GM19193 (cell line): Measurements from ENCODE around the gene FAM53A.
A peak's percentile ranks its signal among the peaks of the same experiment; 100 is the strongest.

ENCODE experiments used
- POLR2A ChIP-seq: IDR thresholded peaks from 4 replicates; pipeline ENCODE4 v1.6.1; 2011; ENCODE audit not compliant: insufficient read depth, insufficient read length; ENCODE audit errors: extremely low read depth

Gene FAM53A

GRCh38 chr4:1721003-1721665, 37.0 kb upstream of the FAM53A start, which contains the start of the genes TACC3 and TMEM129:
TACC3 (plus strand) TSS chr4:1721521; CDS start chr4:1723422, 1,901 bp downstream.
TMEM129 (minus strand) TSS chr4:1721323; CDS start chr4:1720837, 486 bp downstream.
- TF ChIP-seq POLR2A: peak; percentile 65

- peak; percentile 36 for TF ChIP-seq POLR2A
Measured at GRCh38 chr4:1720163-1720983, 36.3 kb upstream of the FAM53A start.

- TF ChIP-seq POLR2A: no peak
Measured at GRCh38 chr4:1718095-1718850, 34.2 kb upstream of the FAM53A start.

GRCh38 chr4:1717129-1718094, 33.3 kb upstream of the FAM53A start:
- TF ChIP-seq POLR2A: no peak

- TF ChIP-seq POLR2A: no peak
Measured at GRCh38 chr4:1716065-1716945, 32.2 kb upstream of the FAM53A start.

GRCh38 chr4:1715002-1715758, 31.1 kb upstream of the FAM53A start:
- TF ChIP-seq POLR2A: peak; percentile 34

- no peak for TF ChIP-seq POLR2A
Measured at GRCh38 chr4:1714303-1715001, 30.3 kb upstream of the FAM53A start.

- TF ChIP-seq POLR2A: no peak
Measured at GRCh38 chr4:1713003-1713851, 29.1 kb upstream of the FAM53A start.

- TF ChIP-seq POLR2A: peak; percentile 90
Measured at GRCh38 chr4:1712216-1713002, 28.3 kb upstream of the FAM53A start, which contains the start of gene SLBP. SLBP (minus strand) TSS chr4:1712319; CDS start chr4:1712188, 131 bp downstream.

GRCh38 chr4:1711571-1712215, 27.6 kb upstream of the FAM53A start:
- no peak for TF ChIP-seq POLR2A
